Measurements from ENCODE around the gene INF2.
"Not testable (repeated sequence)": the region's sequence is repeated elsewhere in the genome, so short reads cannot be mapped to it uniquely, and the experiment has no call there.

INF2 gene

DNA sequence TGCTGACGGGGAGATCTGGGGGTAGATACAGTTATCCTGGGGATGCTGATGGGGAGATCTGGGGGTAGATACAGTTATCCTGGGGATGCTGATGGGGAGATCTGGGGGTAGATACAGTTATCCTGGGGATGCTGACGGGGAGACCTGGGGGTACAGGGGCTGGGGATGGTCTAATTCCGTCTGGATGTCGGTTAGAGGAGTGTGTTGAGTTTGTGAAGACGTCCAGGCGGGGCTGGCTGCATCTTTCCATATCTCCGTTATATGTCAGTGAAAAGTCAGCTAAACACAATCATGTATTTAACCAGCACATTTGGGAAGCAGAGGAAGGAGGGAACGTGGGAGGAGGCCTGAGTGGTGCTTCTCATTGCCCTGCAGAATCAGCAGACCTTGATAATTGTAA is 17.3 kb upstream of the INF2 start:
- H2BK12ac ChIP-seq (ENCODE audit: low read length in 2 of 2); H2AK5ac ChIP-seq (ENCODE audit: low read length, severe bottlenecking); H3K4me3 ChIP-seq (ENCODE audit: insufficient read depth in 1 of 2, low read depth in 1 of 2, low read length in 2 of 2); H3K4ac ChIP-seq (ENCODE audit: low read depth in 1 of 2, low read length in 2 of 2); H3K14ac ChIP-seq (ENCODE audit: low read length in 2 of 2); H3K18ac ChIP-seq (ENCODE audit: low read depth in 1 of 2, low read length in 2 of 2); H3K79me1 ChIP-seq (replicated peaks; ENCODE audit: low read length, poor library complexity, severe bottlenecking); H2BK15ac ChIP-seq (ENCODE audit: low read depth, poor library complexity, severe bottlenecking); H2BK120ac ChIP-seq (ENCODE audit: low read depth, low read length); H3K4me2 ChIP-seq (ENCODE audit: low read length, poor library complexity, severe bottlenecking); H2BK5ac ChIP-seq (ENCODE audit: low read depth, low read length, poor library complexity, severe bottlenecking); H3K27ac ChIP-seq (ENCODE audit: low read length, poor library complexity, severe bottlenecking); H3K9ac ChIP-seq (ENCODE audit: low read length); H4K91ac ChIP-seq (ENCODE audit: low read length); H3K23ac ChIP-seq (ENCODE audit: low read length in 2 of 2); H4K8ac ChIP-seq (ENCODE audit: low read length); H2AFZ ChIP-seq (ENCODE audit: low read depth, low read length); H3K9me3 ChIP-seq (ENCODE audit: control insufficient read depth, low read length); H3K27me3 ChIP-seq (ENCODE audit: control insufficient read depth in 1 of 2, insufficient read depth in 1 of 2, low read length in 2 of 2); H3K4me1 ChIP-seq (ENCODE audit: control insufficient read depth, insufficient read depth, low read depth, low read length); DNase-seq; H3K36me3 ChIP-seq (ENCODE audit: control insufficient read depth in 1 of 2, insufficient read depth in 2 of 2, low read depth in 1 of 2, low read length in 2 of 2): not testable (repeated sequence)
- 91% methylated on average over 4 of the region's 8 CpGs for WGBS

DNA sequence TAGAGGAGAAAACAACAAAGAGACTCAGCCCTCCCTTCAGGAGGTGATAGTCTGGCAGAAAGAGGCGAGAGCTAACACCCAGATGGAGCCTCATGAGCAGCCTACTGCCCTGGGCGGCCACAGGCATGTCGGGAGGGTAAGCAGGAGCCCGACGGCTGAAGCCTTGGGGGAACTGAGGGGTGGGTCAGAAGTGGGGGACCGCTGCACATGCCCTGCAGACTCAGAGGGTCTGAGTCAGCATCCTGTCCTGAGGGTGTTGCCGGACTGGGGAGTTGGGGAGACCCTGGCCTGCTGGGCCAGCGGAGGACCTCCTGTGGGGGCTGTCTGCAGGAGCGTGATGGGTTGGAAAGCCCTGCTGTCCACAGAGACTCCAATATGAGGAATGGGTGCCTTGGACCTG is 15.9 kb upstream of the INF2 start:
- no peak overlapping the region for H2BK5ac ChIP-seq (ENCODE audit: low read depth, low read length, poor library complexity, severe bottlenecking)
- DNase-seq, result no peak
- H3K9me3 ChIP-seq (ENCODE audit: control insufficient read depth, low read length), result no peaks in the 10 kb centered on the region
- no peak overlapping the region for H2BK15ac ChIP-seq (ENCODE audit: low read depth, poor library complexity, severe bottlenecking)
- no peak overlapping the region for H3K23ac ChIP-seq (ENCODE audit: low read length in 2 of 2)
- no peak overlapping the region for H3K27ac ChIP-seq (ENCODE audit: low read length, poor library complexity, severe bottlenecking)
- no peak overlapping the region for H3K4me3 ChIP-seq (ENCODE audit: insufficient read depth in 1 of 2, low read depth in 1 of 2, low read length in 2 of 2)
- no peak overlapping the region for H3K18ac ChIP-seq (ENCODE audit: low read depth in 1 of 2, low read length in 2 of 2)
- H4K91ac ChIP-seq (ENCODE audit: low read length), result peak overlapping the region; percentile 57
- WGBS, result 88% methylated on average over 9 of the region's 9 CpGs
- no peak overlapping the region for H3K4ac ChIP-seq (ENCODE audit: low read depth in 1 of 2, low read length in 2 of 2)
- no peaks in the 10 kb centered on the region for H3K79me1 ChIP-seq (replicated peaks; ENCODE audit: low read length, poor library complexity, severe bottlenecking)
- H3K36me3 ChIP-seq (ENCODE audit: control insufficient read depth in 1 of 2, insufficient read depth in 2 of 2, low read depth in 1 of 2, low read length in 2 of 2), result no peaks in the 10 kb centered on the region
- H2BK12ac ChIP-seq (ENCODE audit: low read length in 2 of 2), result peak overlapping the region in 1 of 2 experiments; percentile 0
- H3K9ac ChIP-seq (ENCODE audit: low read length), result no peak overlapping the region
- H4K8ac ChIP-seq (ENCODE audit: low read length), result no peak overlapping the region
- no peak overlapping the region for H2AFZ ChIP-seq (ENCODE audit: low read depth, low read length)
- no peak overlapping the region for H3K14ac ChIP-seq (ENCODE audit: low read length in 2 of 2)
- H3K27me3 ChIP-seq (ENCODE audit: control insufficient read depth in 1 of 2, insufficient read depth in 1 of 2, low read length in 2 of 2), result no peaks in the 10 kb centered on the region
- no peak overlapping the region for H3K4me2 ChIP-seq (ENCODE audit: low read length, poor library complexity, severe bottlenecking)
- H2BK120ac ChIP-seq (ENCODE audit: low read depth, low read length), result no peak overlapping the region
- peaks cover 16% of the 10 kb centered on the region for H3K4me1 ChIP-seq (ENCODE audit: control insufficient read depth, insufficient read depth, low read depth, low read length)
- no peak overlapping the region for H2AK5ac ChIP-seq (ENCODE audit: low read length, severe bottlenecking)

DNA sequence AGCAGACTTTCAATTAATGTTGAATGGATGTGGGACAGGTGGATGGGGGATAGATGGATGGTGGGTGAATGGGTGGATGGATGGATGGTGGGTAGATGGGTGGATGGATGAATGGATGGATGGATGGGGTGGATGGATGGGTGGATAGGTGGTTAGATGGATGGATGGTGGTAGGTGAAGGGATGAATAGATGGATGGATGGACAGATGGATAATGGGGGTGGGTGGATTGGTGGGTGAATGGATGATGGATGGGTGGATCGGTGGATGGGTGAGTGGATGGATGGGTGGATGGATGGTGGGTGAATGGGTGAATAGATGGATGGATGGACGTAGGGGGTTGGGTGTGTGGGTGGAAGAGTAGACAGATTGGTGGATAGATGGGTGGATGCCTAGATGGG is 14.0 kb upstream of the INF2 start:
- Histone ChIP-seq H3K23ac (ENCODE audit: low read length in 2 of 2) (no peak overlapping the region), H4K91ac (ENCODE audit: low read length) (no peak overlapping the region), H3K79me1 (replicated peaks; ENCODE audit: low read length, poor library complexity, severe bottlenecking) (peaks cover 7% of the 10 kb centered on the region), H2BK5ac (ENCODE audit: low read depth, low read length, poor library complexity, severe bottlenecking) (no peak overlapping the region), H3K14ac (ENCODE audit: low read length in 2 of 2) (no peak overlapping the region), H3K18ac (ENCODE audit: low read depth in 1 of 2, low read length in 2 of 2) (no peak overlapping the region), H4K8ac (ENCODE audit: low read length) (no peak overlapping the region), H3K36me3 (ENCODE audit: control insufficient read depth in 1 of 2, insufficient read depth in 2 of 2, low read depth in 1 of 2, low read length in 2 of 2) (peaks cover 0 to 3% of the 10 kb centered on the region in 2 experiments), H2BK15ac (ENCODE audit: low read depth, poor library complexity, severe bottlenecking) (no peak overlapping the region), H3K27ac (ENCODE audit: low read length, poor library complexity, severe bottlenecking) (no peak overlapping the region), H3K4me2 (ENCODE audit: low read length, poor library complexity, severe bottlenecking) (no peak overlapping the region), H3K27me3 (ENCODE audit: control insufficient read depth in 1 of 2, insufficient read depth in 1 of 2, low read length in 2 of 2) (no peaks in the 10 kb centered on the region), H3K9me3 (ENCODE audit: control insufficient read depth, low read length) (no peaks in the 10 kb centered on the region), H2AK5ac (ENCODE audit: low read length, severe bottlenecking) (no peak overlapping the region), H2BK12ac (ENCODE audit: low read length in 2 of 2) (no peak overlapping the region), H2BK120ac (ENCODE audit: low read depth, low read length) (no peak overlapping the region), H3K4ac (ENCODE audit: low read depth in 1 of 2, low read length in 2 of 2) (no peak overlapping the region), H2AFZ (ENCODE audit: low read depth, low read length) (no peak overlapping the region), H3K4me3 (ENCODE audit: insufficient read depth in 1 of 2, low read depth in 1 of 2, low read length in 2 of 2) (no peak overlapping the region), H3K4me1 (ENCODE audit: control insufficient read depth, insufficient read depth, low read depth, low read length) (peaks cover 36% of the 10 kb centered on the region), H3K9ac (ENCODE audit: low read length) (no peak overlapping the region)
- WGBS, result 100% methylated on average over 2 of the region's 2 CpGs
- DNase-seq, result no peak

DNA sequence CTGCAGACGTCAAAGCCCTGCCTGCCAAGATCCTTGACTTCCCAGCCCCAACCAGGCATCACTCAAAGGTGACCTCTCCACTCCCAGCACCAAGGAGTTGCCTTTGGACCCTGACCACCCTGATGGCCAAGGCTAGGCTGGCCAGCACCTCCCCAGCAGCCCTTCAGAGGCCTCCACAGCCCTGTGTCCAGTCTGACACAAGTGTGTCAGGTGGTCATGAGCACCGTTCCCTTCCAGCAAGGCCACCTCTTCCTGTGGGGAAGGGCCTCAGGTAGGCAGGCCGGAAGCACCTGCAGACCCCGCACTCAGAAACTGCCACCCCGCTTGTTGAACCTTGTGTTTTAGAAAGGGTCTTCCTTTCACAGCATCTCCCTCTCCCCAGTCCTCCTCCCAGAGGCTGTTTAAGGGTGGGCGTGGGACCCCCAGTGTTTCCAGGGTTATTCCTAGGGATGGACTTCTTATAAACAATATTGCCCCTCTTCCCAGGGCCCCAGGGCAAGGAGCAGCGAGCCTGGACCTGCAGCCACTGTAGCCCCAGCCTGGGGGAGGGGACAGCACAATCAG is 13.2 kb upstream of the INF2 start:
- Histone ChIP-seq H4K91ac (ENCODE audit: low read length) (peak overlapping the region; percentile 92), H3K9me3 (ENCODE audit: control insufficient read depth, low read length) (no peaks in the 10 kb centered on the region), H3K4me1 (ENCODE audit: control insufficient read depth, insufficient read depth, low read depth, low read length) (peaks cover 44% of the 10 kb centered on the region), H2BK120ac (ENCODE audit: low read depth, low read length) (peak overlapping the region; percentile 94), H3K23ac (ENCODE audit: low read length in 2 of 2) (no peak overlapping the region), H3K4me3 (ENCODE audit: insufficient read depth in 1 of 2, low read depth in 1 of 2, low read length in 2 of 2) (no peak overlapping the region), H2BK15ac (ENCODE audit: low read depth, poor library complexity, severe bottlenecking) (peak overlapping the region; percentile 95), H3K14ac (ENCODE audit: low read length in 2 of 2) (no peak overlapping the region), H2AFZ (ENCODE audit: low read depth, low read length) (no peak overlapping the region), H2BK12ac (ENCODE audit: low read length in 2 of 2) (peak overlapping the region; percentile 38 to 91), H2AK5ac (ENCODE audit: low read length, severe bottlenecking) (no peak overlapping the region), H3K9ac (ENCODE audit: low read length) (no peak overlapping the region), H4K8ac (ENCODE audit: low read length) (peak overlapping the region; percentile 93), H3K18ac (ENCODE audit: low read depth in 1 of 2, low read length in 2 of 2) (peak overlapping the region; percentile 81 to 98), H3K79me1 (replicated peaks; ENCODE audit: low read length, poor library complexity, severe bottlenecking) (peaks cover 7% of the 10 kb centered on the region), H3K27ac (ENCODE audit: low read length, poor library complexity, severe bottlenecking) (no peak overlapping the region), H3K36me3 (ENCODE audit: control insufficient read depth in 1 of 2, insufficient read depth in 2 of 2, low read depth in 1 of 2, low read length in 2 of 2) (peaks cover 0 to 3% of the 10 kb centered on the region in 2 experiments), H3K4me2 (ENCODE audit: low read length, poor library complexity, severe bottlenecking) (no peak overlapping the region), H3K27me3 (ENCODE audit: control insufficient read depth in 1 of 2, insufficient read depth in 1 of 2, low read length in 2 of 2) (no peaks in the 10 kb centered on the region), H2BK5ac (ENCODE audit: low read depth, low read length, poor library complexity, severe bottlenecking) (no peak overlapping the region), H3K4ac (ENCODE audit: low read depth in 1 of 2, low read length in 2 of 2) (peak overlapping the region; percentile 82 to 90)
- 97% methylated on average over 6 of the region's 7 CpGs for WGBS
- DNase-seq, result no peak

Measured in mesenchymal stem cell (in vitro differentiated cells and primary cell).